ENCODE results near the gene SELENOS. TPM values are rescaled to one million over a fixed set of nuclear protein-coding genes. Genes with fewer than 3 reads are reported as not detected.

SELENOS gene
- total RNA-seq, 1 donor = 84.6 TPM

- no peak for TF ChIP-seq CTCF (IDR thresholded peaks at IDR 0.05; ENCODE audit: insufficient read depth, low read depth, low read length)
- no peak for DNase-seq (ENCODE audit: low read depth)
- H3K4me3 ChIP-seq (ENCODE audit: low read depth, low read length) = no peak overlapping the region
Measured at GRCh38 chr15:101310161-101310480, 32.8 kb upstream of the SELENOS start.

- no peak for DNase-seq (ENCODE audit: low read depth)
- TF ChIP-seq CTCF (IDR thresholded peaks at IDR 0.05; ENCODE audit: insufficient read depth, low read depth, low read length) = no peak
- H3K4me3 ChIP-seq (ENCODE audit: low read depth, low read length) = no peak overlapping the region
Measured at GRCh38 chr15:101309436-101310160, 32.3 kb upstream of the SELENOS start.

- DNase-seq (ENCODE audit: low read depth) = no peak
- no peak for TF ChIP-seq CTCF (IDR thresholded peaks at IDR 0.05; ENCODE audit: insufficient read depth, low read depth, low read length)
- no peak overlapping the region for H3K4me3 ChIP-seq (ENCODE audit: low read depth, low read length)
Measured at GRCh38 chr15:101308604-101309435, 31.5 kb upstream of the SELENOS start.

GRCh38 chr15:101307897-101308603 lies 30.8 kb upstream of the SELENOS start:
- no peak overlapping the region for H3K4me3 ChIP-seq (ENCODE audit: low read depth, low read length)
- TF ChIP-seq CTCF (IDR thresholded peaks at IDR 0.05; ENCODE audit: insufficient read depth, low read depth, low read length) = no peak
- DNase-seq (ENCODE audit: low read depth) = no peak

- no peak for TF ChIP-seq CTCF (IDR thresholded peaks at IDR 0.05; ENCODE audit: insufficient read depth, low read depth, low read length)
- H3K4me3 ChIP-seq (ENCODE audit: low read depth, low read length) = no peak overlapping the region
- DNase-seq (ENCODE audit: low read depth) = no peak
Measured at GRCh38 chr15:101307048-101307896, 30.0 kb upstream of the SELENOS start.

- no peak overlapping the region for H3K4me3 ChIP-seq (ENCODE audit: low read depth, low read length)
- no peak for DNase-seq (ENCODE audit: low read depth)
- TF ChIP-seq CTCF (IDR thresholded peaks at IDR 0.05; ENCODE audit: insufficient read depth, low read depth, low read length) = no peak
Measured at GRCh38 chr15:101306341-101307047, 29.2 kb upstream of the SELENOS start.
